ENCODE measurements around the gene GGTA1.
"Not testable (repeated sequence)": the region's sequence is repeated elsewhere in the genome, so short reads cannot be mapped to it uniquely, and the experiment has no call there.

The GGTA1 gene

DNA sequence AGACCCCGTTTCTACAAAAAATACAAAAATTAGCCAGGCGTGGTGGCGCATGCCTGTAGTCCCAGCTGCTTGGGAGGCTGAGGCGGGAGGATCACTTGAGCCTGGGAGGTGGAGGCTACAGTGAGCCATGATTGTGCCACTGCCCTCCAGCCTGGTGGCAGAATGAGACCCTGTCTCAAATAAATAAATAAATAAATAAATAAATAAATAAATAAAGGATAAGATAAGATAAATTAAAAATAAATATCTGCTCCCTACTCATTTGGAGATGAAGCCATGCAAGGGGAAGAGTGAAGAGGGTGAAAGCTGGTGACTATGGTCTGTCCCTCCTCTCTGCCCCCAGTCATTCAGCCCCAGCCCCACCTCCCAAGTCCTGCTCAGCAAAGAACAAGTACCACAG, 41.2 kb downstream of the GGTA1 start:
- DNase-seq (ENCODE audit: low spot score): not testable (repeated sequence)

DNA sequence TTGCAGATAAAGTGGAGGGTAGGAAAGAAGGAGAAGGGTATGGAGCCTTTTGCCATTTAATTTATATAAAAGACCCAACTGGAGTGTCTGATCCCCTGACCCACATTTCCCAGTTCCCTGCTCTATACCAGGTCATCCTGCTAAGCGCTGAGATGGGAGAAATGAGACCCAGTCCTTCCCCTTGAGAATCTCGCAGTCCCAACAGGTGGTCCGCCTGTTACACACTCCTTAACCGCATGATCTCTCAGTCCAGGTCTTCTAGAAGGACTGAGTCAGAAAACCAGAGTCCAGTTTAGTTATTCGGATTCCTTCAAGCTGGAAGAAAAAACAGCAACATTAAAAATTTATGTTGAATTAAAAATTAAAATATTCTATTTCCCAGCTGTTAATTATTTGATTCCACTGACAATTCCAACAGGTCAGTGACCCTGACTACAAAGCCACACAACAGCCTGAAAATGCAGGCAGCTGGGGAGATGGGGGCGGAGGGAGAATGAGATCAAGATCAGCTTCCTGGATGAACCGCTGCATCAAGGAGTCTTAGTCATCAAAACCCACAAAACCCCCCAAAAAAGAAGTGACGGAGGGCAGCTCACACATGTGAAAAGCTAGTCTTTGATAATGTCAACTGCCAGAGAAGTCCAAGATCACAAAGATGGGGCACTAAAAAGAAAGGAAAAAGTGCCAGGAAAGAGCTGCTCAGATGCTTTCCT, 44.0 kb downstream of the GGTA1 start:
- DNase-seq (ENCODE audit: low spot score): no peak

DNA sequence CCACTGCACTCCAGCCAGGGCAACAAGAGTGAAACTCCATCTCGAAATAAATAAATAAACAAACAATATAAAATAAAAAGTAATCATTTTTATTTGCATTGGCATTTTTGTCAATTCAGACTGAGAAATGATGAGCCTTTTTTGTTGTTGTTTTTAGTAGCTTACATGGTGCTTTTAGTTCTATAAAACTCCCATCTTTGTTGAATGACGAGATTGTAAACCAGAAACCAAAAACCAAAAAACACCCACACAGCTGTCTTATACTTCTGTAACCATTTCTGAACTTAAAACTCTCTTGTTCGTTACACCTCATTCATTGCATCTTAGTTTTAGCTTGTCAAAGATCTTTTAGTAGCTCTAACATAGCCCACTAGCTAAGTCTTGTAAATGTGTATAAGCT, 44.7 kb downstream of the GGTA1 start:
- DNase-seq (ENCODE audit: low spot score): no peak

DNA sequence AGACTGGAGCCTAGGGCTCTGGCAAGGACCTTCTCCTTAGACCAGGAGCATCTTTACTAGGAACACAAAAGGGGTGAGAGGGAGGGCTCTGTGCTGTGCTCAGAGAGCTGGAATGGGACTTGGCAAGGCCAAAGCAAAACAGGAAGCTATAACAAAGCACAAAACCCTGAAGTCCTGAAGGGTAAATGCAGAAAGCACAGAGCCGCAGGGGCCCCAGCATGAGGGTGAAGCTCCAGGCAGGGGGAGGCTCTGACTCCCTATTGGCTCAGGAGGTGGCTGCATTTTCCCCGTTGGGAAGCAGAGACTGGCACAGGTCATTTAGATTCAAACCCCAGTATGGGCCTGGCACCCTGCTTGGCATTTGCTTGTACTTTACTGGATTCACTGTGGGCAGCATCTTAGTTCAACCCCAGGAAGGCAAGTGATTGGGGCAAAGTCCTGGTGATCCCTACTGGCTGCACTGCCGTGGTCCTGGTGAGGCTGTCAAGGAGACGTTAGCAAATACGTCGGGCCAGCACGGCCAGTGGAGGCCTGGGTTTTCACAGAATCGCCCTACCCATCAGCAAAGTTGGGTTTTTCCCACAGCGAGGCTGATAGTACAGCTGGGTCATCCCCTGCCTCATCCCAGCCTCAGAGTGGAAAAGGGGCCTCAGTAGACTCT, 46.3 kb downstream of the GGTA1 start:
- DNase-seq (ENCODE audit: low spot score): no peak

DNA sequence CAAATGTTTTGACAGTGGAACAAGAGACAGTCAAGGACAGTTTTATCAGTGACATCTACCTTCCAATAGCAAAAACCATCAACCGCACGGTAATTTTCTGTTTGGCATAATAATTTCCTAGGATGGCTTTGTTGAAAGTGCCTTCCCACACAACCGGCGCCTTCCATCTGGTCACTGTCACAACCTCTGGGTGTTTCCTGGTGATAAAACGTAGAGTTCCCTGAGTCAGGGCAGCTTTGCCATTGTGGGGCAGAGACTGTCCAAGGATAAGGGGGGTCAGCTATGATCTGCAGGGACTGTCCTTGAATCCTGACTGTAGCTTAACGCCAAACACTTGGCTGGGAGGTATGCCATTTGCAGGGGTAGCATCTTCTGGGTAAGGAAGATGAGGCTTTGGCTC, 47.6 kb downstream of the GGTA1 start:
- DNase-seq (ENCODE audit: low spot score): no peak

DNA sequence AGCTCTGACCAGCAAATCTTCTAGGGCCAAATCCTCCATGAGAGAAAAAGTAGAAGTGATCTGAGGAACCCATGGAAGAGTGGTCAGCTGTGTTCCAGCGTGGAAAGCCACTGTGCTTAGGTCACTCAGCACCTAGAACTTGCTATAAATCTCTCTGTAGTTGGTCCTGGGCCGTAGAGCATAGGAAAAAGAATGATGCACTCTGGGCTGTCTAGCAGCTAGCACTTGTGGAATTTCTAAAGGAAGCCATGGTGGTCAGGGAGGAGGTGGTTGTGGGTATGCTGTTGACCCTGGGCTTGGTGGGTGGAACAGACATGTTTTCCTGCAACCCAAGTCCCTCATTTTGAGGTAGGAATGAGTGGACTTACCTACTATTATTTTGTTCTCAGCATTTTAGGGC, 48.1 kb downstream of the GGTA1 start:
- DNase-seq (ENCODE audit: low spot score): no peak

DNA sequence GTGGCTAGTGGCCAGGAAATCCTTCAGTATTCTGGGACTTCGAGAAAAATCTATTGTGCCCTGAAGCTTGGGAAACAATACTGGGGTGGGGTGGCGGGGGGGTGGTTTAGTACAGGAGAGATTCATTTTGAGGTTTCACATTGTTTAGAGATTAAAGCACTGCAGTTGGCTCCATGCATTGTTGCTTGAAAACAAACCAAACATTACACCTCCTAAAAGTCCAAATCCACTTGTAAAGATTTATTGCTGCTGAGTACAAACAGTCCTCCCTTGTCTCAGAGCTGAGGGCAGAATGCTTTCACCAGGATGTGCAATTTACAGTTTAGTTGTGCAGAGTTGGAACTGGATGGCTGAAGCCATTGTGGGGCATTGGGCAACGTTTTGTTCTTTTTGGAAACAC, 49.4 kb downstream of the GGTA1 start:
- DNase-seq (ENCODE audit: low spot score): no peak

DNA sequence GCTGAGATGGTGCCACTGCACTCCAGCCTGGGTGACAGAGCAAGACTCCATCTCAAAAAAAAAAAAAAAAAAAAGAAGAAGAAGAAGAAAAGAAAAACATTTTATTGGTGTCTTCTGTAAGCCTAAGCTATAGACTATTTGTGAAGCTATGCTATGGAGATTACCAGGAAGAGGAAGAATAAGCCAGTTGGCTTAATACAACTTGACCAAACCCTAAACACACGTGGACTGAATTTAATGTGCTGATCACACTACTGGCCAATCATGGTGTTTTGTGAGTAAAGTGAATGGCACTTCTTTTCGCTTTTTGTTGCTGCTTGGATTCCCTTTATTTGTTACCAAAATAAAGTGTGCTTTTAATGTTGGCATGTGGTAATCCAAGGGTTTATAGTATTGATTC, 49.9 kb downstream of the GGTA1 start:
- DNase-seq (ENCODE audit: low spot score): no peak

DNA sequence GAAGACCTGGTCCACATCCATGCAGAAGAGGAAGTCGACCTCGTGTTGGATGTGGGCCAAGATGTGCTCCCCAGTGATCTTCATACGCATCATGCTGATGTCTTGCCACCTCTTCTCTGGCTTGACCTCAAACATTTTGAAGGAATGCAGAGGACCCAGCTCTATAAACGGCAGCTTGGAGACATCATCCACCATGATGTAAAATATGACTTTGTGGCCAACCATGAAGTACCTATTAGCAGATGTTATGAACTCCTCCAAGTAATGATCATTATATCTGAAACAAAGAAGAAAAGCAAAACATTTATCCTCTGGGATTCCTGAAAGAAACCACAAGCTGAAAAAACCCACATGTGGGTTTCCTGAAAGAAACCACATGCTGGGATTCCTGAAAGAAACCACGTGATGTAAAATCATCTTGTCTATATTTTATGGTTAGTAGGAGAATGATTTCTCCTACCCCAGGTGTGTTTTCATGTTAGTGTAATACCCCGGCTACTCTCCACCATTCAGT, 52.3 kb downstream of the GGTA1 start:
- DNase-seq (ENCODE audit: low spot score): no peak

DNA sequence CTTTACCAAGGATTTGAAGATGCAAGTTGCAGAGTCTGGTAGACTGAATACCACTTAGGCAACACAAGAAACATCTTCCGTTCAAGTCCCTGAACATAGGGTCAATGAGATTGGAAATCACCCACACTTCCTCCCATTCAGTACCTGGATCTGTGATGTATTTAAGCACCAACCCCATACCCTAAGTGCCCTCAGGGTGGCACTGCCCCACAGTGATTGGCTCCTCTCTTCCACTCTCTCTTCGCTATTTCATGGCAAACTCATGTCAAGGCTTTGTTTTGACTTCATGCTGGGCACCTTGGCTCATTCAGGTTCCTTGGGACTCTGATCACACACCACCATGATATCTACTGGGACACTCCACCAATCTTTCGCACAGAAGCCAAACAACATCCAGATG, 53.7 kb downstream of the GGTA1 start:
- no peak for DNase-seq (ENCODE audit: low spot score)

DNA sequence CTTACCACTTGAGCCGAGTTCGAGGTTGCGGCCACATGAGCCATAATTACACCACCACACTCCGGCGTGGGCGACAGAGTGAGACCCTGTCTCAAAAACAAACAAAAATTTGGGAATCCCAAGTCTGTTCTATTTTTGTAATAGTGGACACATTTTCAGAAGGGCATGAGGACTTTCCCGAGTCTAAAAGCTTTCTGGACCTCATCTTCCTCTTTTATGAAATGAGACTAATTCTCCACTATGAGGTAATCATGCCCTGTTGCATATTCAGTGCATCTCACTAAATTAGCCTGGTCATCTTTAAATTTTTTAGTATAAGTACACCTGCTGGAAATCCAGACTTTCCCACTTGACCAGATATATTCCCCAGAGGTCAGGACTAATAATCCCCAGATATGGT, 55.7 kb downstream of the GGTA1 start:
- DNase-seq (ENCODE audit: low spot score): no peak

DNA sequence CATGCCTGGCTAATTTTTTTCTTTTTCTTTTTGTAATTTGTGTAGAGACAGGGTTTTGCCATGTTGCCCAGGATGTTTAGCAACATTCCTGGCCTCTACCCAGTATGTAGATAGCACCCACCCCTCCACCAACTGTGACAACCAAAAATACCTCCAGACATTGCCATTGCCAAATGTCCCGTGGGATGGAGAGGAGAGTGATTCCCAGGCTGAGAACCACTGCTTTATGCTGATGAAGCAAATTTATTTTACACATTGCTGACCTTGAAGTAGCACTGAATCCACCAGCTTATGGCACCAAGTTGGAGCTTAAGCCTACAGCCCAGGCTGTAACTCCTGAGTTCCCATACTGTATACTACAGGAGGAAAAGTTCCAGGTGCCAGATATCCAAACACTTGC, 58.5 kb downstream of the GGTA1 start:
- no peak for DNase-seq (ENCODE audit: low spot score)

DNA sequence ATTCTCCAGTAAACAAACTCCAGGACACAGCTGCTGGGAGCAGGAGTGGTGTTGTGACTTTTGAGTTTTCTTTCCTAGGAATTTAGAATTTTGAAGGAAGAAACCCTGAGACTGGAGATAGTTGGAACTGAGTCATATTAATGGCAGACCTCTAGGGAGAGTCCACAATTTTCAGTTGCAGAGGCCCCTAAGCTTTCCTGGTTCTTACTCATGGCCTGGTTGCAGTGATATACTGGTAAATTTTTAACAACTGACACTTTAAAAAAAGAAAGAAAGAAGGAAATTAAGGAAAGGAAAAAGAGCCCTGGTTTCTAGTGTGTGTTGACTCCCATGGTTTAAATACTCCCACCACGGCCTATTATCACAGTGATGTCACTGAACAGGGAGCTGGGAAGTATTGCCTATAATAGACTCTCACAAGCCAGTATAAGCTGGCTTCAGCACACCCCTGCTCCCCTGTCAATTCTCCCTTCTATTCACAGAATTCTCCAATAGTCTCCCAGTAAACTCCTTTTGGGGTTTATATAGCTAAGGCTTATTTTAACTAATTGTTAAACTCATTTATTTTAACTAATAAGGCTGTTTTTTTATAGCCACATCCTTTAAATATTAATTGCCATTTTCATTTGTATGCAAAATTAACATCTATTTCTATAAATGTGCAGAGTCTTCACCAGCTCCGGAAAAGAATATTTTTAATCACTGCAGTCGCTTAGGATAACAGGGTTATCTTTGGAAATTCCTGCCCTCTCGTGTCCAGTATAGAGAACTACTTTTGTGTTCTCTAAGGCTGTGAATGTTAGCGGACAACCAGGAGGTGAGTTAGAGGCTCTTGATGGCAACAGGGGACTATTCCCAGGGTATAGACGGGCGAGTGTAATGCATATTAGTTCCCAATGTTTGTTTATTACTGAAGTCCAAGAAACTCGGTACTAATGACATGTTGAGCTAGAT, 59.7 kb downstream of the GGTA1 start:
- no peak for DNase-seq (ENCODE audit: low spot score)

DNA sequence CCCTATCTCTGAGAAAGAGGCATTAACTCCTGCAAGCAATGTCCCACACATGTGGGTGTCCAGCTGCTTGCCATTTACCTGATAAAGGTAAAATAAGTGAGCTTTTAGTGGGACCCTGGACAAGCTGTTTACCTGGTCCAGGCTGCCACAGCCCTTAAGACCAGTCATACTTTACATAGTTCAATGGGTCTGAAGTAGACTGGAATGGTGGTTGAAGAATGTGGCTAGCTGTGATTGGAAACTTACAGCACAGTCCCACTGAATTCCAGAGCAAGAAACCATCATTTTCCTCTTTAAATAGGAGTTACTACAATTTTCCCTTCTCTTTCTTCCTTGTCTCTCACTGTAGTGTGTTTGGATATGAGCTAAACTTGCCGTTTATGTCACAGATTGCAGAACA, 60.6 kb downstream of the GGTA1 start:
- DNase-seq (ENCODE audit: low spot score): no peak

DNA sequence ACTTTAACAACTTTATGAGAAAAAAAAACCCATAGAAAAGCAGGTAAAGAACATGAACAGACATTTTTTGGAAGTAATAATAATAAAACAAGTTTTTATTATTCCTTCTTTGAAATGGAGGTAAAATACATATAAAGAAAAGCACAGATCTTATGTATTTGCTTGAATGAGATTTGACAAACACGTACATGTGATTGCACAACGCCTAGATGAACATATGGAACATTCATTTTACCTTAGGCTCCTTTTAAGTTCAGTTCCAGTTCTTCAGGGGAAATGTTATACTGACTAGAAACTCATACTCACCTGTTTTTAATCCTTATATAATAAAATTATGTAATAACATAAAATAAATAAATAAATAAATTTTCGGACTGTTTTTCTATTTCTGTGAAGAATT, 61.8 kb downstream of the GGTA1 start:
- DNase-seq (ENCODE audit: low spot score): no peak

DNA sequence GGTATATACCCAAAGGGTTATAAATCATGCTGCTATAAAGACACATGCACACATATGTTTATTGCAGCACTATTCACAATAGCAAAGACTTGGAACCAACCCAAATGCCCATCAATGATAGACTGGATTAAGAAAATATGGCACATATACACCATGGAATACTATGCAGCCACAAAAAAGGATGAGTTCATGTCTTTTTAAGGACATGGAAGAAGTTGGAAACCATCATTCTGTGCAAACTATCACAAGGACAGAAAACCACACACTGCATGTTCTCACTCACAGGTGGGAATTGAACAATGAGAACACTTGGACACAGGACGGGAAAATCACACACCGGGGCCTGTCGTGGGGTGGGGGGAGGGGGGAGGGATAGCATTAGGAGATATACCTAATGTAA, 62.6 kb downstream of the GGTA1 start:
- DNase-seq (ENCODE audit: low spot score): not testable (repeated sequence)

DNA sequence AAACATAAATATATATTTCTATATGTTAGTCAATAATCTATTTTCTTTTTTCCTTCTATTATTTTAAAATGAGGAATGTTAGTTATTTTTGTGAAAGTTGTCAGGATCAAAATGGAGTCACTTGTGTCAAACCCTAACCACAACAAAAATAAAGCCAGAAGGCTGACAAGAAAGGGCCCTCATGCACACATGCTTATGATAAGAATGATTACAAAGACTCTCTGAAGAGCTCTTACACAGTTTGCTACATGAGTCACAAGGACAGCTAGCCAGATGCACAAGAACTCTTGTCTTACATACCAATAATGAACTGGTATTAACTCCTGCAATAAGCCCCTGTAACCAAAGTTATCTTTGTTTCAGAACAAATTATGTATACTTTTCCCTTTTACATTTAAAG, 64.7 kb downstream of the GGTA1 start:
- DNase-seq (ENCODE audit: low spot score): no peak

DNA sequence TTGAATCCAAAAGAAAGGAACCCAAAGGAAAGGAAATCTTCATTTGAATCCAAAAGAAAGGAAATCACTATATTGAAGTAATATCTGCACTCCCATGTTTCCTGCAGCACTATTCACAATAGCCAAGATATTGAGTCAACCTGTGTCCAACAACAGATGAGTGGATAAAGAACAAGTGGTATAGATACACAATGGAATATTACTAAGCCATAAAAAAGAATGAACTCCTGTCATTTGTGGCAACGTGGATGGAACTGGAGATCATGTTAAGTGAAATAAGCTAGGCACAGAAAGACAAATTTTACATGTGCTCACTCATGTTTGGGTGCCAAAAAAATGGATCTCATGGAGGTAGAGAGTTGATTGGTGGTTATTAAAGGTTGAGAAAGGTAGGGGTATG, 71.7 kb downstream of the GGTA1 start:
- DNase-seq (ENCODE audit: low spot score): no peak

DNA sequence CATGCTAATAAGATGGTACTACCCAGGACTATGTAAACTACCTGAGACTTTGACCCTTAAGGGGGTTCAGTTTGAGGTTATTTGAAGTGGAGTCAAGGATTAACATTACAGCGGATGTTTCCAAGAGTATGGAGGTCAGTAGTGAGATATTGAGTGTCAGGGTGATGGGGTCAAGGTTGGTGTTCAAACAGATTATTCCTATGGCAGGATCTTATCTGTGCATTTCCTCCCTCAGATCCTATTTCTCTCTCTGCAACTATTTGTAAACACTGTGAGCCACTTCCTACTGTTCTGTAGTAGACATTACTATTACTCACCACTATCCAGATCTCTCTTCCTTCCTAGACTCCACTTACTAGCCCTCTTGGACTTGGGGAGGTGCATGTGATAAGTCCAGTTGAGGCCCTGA, 75.6 kb downstream of the GGTA1 start:
- DNase-seq (ENCODE audit: low spot score): peak; percentile 38

DNA sequence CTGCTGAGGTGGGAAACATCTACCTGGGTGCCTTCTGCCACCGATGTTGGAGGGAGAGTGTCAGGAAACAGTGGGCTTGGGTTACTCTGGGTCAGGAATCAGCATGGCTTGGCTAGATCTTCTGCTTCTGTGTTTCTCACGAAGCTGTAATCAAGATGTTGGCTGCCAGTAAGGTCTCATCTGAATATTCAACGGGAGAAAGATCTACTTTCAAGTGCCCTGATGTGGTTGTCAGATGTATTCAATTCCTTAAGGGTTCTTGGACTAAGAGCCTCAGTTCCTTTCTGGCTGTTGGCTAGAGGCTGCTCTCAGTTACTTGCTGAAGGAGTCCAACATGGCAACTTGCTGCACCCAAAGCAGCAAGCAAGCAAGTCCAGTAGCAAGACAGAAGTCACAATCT, 87.7 kb downstream of the GGTA1 start:
- no peak for DNase-seq (ENCODE audit: low spot score)

DNA sequence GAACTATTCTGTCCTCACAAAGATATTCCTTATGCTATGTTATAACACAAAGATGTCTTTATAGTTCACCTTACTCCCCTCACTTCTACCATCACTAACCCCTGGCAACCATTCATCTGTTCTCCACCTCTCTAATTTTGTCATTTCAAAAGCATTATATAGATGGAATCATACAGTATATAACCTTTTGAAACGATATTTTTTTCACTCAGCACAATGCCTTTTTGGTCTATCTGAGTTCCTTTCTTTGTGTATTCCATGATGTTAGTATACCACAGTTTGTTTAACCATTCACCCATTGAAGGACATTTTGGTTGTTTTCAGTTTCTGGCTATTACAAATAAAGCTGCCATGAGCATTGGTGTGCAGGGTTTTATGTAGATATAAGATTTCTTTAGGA, 93.7 kb downstream of the GGTA1 start:
- DNase-seq (ENCODE audit: low spot score): no peak

Measured in kidney capillary endothelial cell (primary cell).